Mammary epithelial cell (primary cell): ENCODE measurements around the gene CAV3.

ENCODE experiments used
- EZH2 ChIP-seq: IDR thresholded peaks from 2 replicates; pipeline ENCODE4 v1.6.1; 2012; ENCODE audit warnings: low read length, inconsistent platforms, borderline replicate concordance
- TF ChIP-seq, protein P1 (sequence below), 2 donors: IDR thresholded peaks in 1 of 2; conservative IDR thresholded peaks in 1 of 2; 2 replicates each; pipeline ENCODE4 v1.5.1; 2011 to 2012; ENCODE audit warnings: inconsistent platforms in 2 of 2, low read length in 2 of 2, mild to moderate bottlenecking in 2 of 2, control low read depth in 1 of 2, low read depth in 1 of 2; ENCODE audit not compliant: insufficient read depth in 1 of 2; ENCODE audit errors: extremely low read depth in 1 of 2

DNA sequence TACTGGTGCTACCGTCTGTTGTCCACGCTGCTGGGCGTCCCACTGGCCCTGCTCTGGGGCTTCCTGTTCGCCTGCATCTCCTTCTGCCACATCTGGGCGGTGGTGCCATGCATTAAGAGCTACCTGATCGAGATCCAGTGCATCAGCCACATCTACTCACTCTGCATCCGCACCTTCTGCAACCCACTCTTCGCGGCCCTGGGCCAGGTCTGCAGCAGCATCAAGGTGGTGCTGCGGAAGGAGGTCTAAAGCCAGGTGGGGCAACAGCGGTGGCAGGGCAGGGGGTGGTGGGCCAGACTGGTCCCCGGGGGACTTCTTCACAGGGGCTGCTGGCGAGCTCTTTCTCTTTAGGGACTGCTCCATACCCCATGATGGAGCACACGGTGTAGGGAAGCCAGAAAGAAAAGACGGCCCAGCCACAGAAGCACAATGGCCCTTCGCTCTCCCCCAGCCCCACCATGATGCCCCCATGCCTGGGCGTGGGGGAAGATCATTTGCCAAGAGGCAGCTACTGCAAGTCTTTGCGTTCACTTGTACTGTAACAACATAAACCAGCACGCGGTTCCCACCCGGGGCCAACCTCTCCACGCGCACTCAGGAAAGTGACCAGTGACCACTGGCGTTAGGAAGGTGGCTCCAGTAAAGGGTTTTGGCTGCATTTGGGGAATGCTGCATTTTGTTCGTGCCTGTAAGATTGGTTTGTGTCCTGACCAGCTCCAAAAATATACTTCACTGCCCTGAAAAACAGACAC lies 12.2 kb downstream of the CAV3 start:
- TF ChIP-seq, protein P1, sequence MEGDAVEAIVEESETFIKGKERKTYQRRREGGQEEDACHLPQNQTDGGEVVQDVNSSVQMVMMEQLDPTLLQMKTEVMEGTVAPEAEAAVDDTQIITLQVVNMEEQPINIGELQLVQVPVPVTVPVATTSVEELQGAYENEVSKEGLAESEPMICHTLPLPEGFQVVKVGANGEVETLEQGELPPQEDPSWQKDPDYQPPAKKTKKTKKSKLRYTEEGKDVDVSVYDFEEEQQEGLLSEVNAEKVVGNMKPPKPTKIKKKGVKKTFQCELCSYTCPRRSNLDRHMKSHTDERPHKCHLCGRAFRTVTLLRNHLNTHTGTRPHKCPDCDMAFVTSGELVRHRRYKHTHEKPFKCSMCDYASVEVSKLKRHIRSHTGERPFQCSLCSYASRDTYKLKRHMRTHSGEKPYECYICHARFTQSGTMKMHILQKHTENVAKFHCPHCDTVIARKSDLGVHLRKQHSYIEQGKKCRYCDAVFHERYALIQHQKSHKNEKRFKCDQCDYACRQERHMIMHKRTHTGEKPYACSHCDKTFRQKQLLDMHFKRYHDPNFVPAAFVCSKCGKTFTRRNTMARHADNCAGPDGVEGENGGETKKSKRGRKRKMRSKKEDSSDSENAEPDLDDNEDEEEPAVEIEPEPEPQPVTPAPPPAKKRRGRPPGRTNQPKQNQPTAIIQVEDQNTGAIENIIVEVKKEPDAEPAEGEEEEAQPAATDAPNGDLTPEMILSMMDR (conservative IDR thresholded peaks at IDR 0.05 in 1 of 2, IDR thresholded peaks at IDR 0.05 in 1 of 2; ENCODE audit: extremely low read depth in 1 of 2, insufficient read depth in 1 of 2, low read depth in 1 of 2, low read length in 2 of 2): no peak
- no peak for TF ChIP-seq EZH2
